Astrocyte of the spinal cord (primary cell): ENCODE data around the gene ZNF598.

Experiments used
- DNase-seq: peaks from one replicate; pipeline ENCODE4 v3.0.0; 2011; ENCODE audit warnings: low read depth, low spot score
- H3K4me3 ChIP-seq: 2 replicates; pipeline ENCODE4 v1.5.1; 2011; ENCODE audit warnings: low read depth, mild to moderate bottlenecking, low read length, moderate library complexity
- in situ Hi-C: cut with HindIII; loops from 2 replicates; pipeline ENCODE4 v1.10.0; 2017; ENCODE audit warnings: low sequenced_read_pairs
- TF ChIP-seq, protein P1 (sequence below): IDR thresholded peaks from 2 replicates; pipeline ENCODE4 v1.5.1; 2012; ENCODE audit warnings: low read depth, mild to moderate bottlenecking, low read length, inconsistent platforms

ZNF598 gene

DNA sequence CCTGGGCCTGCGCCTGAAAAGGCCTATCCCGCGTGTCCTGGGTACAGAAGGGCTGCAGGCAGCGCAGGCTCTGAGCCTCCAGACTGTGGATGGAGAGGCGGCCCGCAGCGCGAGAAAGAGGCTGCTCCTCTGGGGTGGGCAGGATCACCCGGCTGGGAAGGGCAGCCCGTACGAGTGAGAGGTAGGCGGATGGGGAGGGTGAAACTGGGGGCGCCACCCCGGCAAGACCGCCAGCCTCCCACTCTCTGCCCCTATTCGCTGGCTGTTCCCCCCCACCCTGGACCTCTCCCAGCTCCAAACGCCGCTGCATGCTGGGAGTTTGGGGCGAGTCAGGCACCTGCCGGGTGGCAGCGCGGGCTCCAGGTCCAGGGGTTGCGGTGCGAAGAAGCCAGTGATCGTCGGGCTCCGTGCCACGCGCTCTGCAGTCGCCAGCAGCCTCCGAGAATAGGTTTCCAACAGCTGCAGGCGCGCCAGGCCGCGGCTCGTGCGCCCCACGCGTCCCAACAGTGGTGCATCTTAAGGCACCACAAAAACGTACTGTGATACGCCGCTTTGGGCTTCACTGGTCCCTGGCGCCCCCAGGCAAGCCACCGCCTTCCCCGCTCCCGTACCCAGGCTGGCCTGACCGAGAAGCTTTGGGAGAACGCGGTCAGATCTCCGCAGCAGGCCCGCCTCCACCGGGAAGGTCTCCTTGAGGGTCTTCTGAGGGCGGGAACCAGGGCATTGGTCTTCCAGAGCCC is 29.4 kb downstream of the ZNF598 start:
- no peak for DNase-seq
- in situ Hi-C loops, result no loop called here
- TF ChIP-seq, protein P1, sequence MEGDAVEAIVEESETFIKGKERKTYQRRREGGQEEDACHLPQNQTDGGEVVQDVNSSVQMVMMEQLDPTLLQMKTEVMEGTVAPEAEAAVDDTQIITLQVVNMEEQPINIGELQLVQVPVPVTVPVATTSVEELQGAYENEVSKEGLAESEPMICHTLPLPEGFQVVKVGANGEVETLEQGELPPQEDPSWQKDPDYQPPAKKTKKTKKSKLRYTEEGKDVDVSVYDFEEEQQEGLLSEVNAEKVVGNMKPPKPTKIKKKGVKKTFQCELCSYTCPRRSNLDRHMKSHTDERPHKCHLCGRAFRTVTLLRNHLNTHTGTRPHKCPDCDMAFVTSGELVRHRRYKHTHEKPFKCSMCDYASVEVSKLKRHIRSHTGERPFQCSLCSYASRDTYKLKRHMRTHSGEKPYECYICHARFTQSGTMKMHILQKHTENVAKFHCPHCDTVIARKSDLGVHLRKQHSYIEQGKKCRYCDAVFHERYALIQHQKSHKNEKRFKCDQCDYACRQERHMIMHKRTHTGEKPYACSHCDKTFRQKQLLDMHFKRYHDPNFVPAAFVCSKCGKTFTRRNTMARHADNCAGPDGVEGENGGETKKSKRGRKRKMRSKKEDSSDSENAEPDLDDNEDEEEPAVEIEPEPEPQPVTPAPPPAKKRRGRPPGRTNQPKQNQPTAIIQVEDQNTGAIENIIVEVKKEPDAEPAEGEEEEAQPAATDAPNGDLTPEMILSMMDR, result no peak
- no peak overlapping the region for H3K4me3 ChIP-seq

DNA sequence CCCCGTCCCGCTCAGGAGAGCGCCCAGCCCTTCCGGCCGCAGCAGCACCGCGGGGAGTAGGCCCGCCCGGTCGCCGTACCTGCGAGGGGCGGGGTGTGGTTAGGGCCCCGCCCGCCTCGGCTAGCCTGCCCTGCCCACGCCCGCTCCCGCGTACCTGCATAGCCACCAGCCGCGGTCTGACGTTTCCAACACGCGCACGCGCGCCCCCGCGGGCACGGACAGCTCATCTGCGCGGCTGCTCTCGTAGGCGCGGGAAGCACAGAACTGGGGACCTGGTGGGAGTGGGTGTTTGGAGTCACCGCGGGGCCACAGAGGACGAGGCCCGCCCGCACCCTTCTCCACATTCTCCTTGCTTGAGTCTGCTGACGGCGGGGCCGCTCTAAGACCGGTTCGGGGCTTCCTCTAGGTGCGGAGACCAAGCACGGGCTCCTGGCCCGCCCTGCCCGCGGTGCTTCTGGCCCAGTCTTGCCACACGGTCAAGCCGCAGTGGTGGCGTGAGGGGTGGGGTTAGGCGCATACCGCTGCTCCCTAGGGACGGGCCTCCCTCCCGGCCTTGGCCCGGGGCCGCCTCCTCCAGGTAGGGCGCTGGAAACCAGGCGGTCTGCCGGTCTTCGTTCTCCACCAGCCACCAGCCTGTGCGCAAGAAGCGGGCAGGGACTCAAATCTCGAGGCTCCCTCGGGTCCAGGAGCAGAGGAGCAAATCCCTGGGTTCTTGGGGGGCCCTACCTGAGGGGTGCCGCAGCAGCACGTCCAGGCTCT is 30.2 kb downstream of the ZNF598 start:
- no peak overlapping the region for H3K4me3 ChIP-seq
- TF ChIP-seq, protein P1, result no peak
- no peak for DNase-seq
- in situ Hi-C loops, result no loop called here

- TF ChIP-seq, protein P1, result no peak
- no peak for DNase-seq
- no peak overlapping the region for H3K4me3 ChIP-seq
- in situ Hi-C loops, result no loop called here
Measured at GRCh38 chr16:1978476-1979120, 31.0 kb downstream of the ZNF598 start.

- no peak for DNase-seq
- H3K4me3 ChIP-seq, result no peak overlapping the region
- TF ChIP-seq, protein P1, result no peak
- in situ Hi-C loops, result no loop called here
Measured at GRCh38 chr16:1977875-1978268, 31.7 kb downstream of the ZNF598 start.

- DNase-seq, result no peak
- H3K4me3 ChIP-seq, result no peak overlapping the region
- TF ChIP-seq, protein P1, result no peak
- in situ Hi-C loops, result no loop called here
Measured at GRCh38 chr16:1976951-1977874, 32.4 kb downstream of the ZNF598 start.

GRCh38 chr16:1976216-1976520 is 33.5 kb downstream of the ZNF598 start:
- TF ChIP-seq, protein P1, result no peak
- no peak overlapping the region for H3K4me3 ChIP-seq
- DNase-seq, result no peak
- in situ Hi-C loops, result no loop called here
